Panc1 (cell line): Measurements from ENCODE around the gene MGAT5B. TPM values are rescaled to one million over a fixed set of nuclear protein-coding genes. Genes with fewer than 3 reads are reported as not detected.

Source experiments
- ATAC-seq: fragments of 200-7000 bp; cut with Tn5 transposase; 2 replicates; pipeline ENCODE4 v1.9.1; 2020; ENCODE audit warnings: mild to moderate bottlenecking, moderate library complexity
- BruUV-seq: library from RNA; stranded (reverse); fragments of 400-500 nt; replicated peaks from 2 replicates; lab custom pipeline; 2021; lab: Mats Ljungman, UMichigan
- CTCF ChIA-PET: fragments of 300-600 bp; sonication (Branson Sonifier 250); formaldehyde crosslinking; loops from one replicate; lab custom pipeline; 2022; ENCODE audit warnings: antibody characterized with exemption; lab: Charles Lee
- POLR2A ChIA-PET: fragments of 300-600 bp; sonication (Branson Sonifier 250); formaldehyde crosslinking; loops from one replicate; lab custom pipeline; 2022; ENCODE audit warnings: antibody characterized with exemption; lab: Charles Lee
- DNase-seq: peaks from one replicate; pipeline ENCODE4 v3.0.0-alpha.2; 2010; ENCODE audit warnings: low read depth, low spot score
- H3K27ac ChIP-seq: 2 replicates; pipeline ENCODE4 v1.5.1; 2011; ENCODE audit warnings: mild to moderate bottlenecking, low read length, inconsistent platforms
- H3K27me3 ChIP-seq: fragments of 200-500 bp; sonication (Bioruptor generic); 2 replicates; pipeline ENCODE4 v1.6.0; 2014; ENCODE audit warnings: low read length, inconsistent platforms; ENCODE audit not compliant: control insufficient read depth, insufficient read depth
- H3K36me3 ChIP-seq: fragments of 200-500 bp; sonication (Bioruptor generic); 2 replicates; pipeline ENCODE4 v1.5.1; 2014; ENCODE audit warnings: inconsistent platforms, mild to moderate bottlenecking, low read length, moderate library complexity; ENCODE audit not compliant: control insufficient read depth, insufficient read depth
- H3K4me1 ChIP-seq: 2 replicates; pipeline ENCODE4 v1.5.1; 2011; ENCODE audit warnings: inconsistent platforms, mild to moderate bottlenecking, low read length, moderate library complexity; ENCODE audit not compliant: control insufficient read depth, insufficient read depth
- H3K4me3 ChIP-seq, 2 experiments: 2 replicates each; pipeline ENCODE4 v1.5.1; 2011 to 2012; ENCODE audit warnings: low read depth in 2 of 2, low read length in 2 of 2, mild to moderate bottlenecking in 2 of 2, inconsistent platforms in 1 of 2, moderate library complexity in 1 of 2
- H3K9me3 ChIP-seq: fragments of 200-500 bp; sonication (Bioruptor generic); 2 replicates; pipeline ENCODE4 v1.5.1; 2014; ENCODE audit warnings: low read depth, mild to moderate bottlenecking, inconsistent platforms, low read length, moderate library complexity; ENCODE audit not compliant: control insufficient read depth, insufficient read depth
- CTCF ChIP-seq: fragments of 450-650 bp; IDR thresholded peaks from 2 replicates; pipeline ENCODE4 v1.5.1; 2017; ENCODE audit warnings: mild to moderate bottlenecking
- POLR2AphosphoS5 ChIP-seq: IDR thresholded peaks from 2 replicates; pipeline ENCODE4 v1.6.1; 2012; ENCODE audit warnings: mild to moderate bottlenecking, low read depth, low read length, moderate library complexity
- REST ChIP-seq, 2 experiments: IDR thresholded peaks; 2 replicates each; pipeline ENCODE4 v1.6.1; 2011 to 2012; ENCODE audit warnings: low read depth in 2 of 2, control low read depth in 1 of 2, low read length in 1 of 2, mild to moderate bottlenecking in 1 of 2, moderate library complexity in 1 of 2; ENCODE audit not compliant: insufficient read depth in 1 of 2
- SIN3A ChIP-seq: IDR thresholded peaks from 2 replicates; pipeline ENCODE4 v1.6.1; 2012; ENCODE audit warnings: low read depth, mild to moderate bottlenecking, low read length, moderate library complexity, borderline replicate concordance; ENCODE audit not compliant: insufficient read depth
- TCF7L2 ChIP-seq: IDR thresholded peaks from 2 replicates; pipeline ENCODE4 v1.6.1; 2011; ENCODE audit warnings: mild to moderate bottlenecking, low read depth, low read length, inconsistent platforms
- in situ Hi-C: cut with HindIII; loops from 2 replicates; pipeline ENCODE4 v1.10.0; 2016; ENCODE audit warnings: low sequenced_read_pairs, low pct_unique_long_range_greater_than_20kb
- intact Hi-C: fragments of 100-400 bp; cut with micrococcal nuclease; formaldehyde crosslinking; loops from one replicate; pipeline ENCODE4 v1.10.0; 2022; ENCODE audit not compliant: unreplicated experiment
- total RNA-seq: library from RNA; stranded (reverse); gene quantifications from one replicate; pipeline ENCODE4 v1.2.1, GENCODE V29; 2021; ENCODE audit not compliant: unreplicated experiment

The MGAT5B gene
- total RNA-seq, 1 experiment from 2014 or later, result 34.9 TPM

- DNase-seq, result no peak
- TF ChIP-seq REST (IDR thresholded peaks at IDR 0.05; ENCODE audit: insufficient read depth in 1 of 2, low read depth in 2 of 2, low read length in 1 of 2) (no peak), TCF7L2 (no peak), CTCF (no peak), POLR2AphosphoS5 (no peak), SIN3A (no peak)
- ATAC-seq, result peak; percentile 52; the same call in 1 of the 2 replicates
- ChIA-PET POLR2A (no interaction called here), CTCF (no interaction called here)
- no peaks in the 10 kb centered on the region for H3K36me3 ChIP-seq
- in situ Hi-C loops (no loop called here), intact Hi-C loops (no loop called here)
- no peaks in the 10 kb centered on the region for H3K9me3 ChIP-seq
- H3K27ac ChIP-seq, result no peak overlapping the region
- 0 out of 2 replicates have a peak, but pooled peaks cover 2% of the 10 kb centered on the region for H3K4me1 ChIP-seq
- BruUV-seq, result no TSS peak
- H3K27me3 ChIP-seq, result no peaks in the 10 kb centered on the region
- H3K4me3 ChIP-seq, result no peak overlapping the region
These were observed 115.0 kb downstream of the MGAT5B start for GRCh38 chr17:76983075-76983775.

- in situ Hi-C loops (no loop called here), intact Hi-C loops (no loop called here)
- Histone ChIP-seq H3K36me3 (no peaks in the 10 kb centered on the region), H3K4me3 (no peak overlapping the region), H3K4me1 (0 out of 2 replicates have a peak, but pooled peaks cover 2% of the 10 kb centered on the region), H3K9me3 (no peaks in the 10 kb centered on the region), H3K27me3 (no peaks in the 10 kb centered on the region), H3K27ac (no peak overlapping the region)
- no peak for TF ChIP-seq POLR2AphosphoS5
- no peak for TF ChIP-seq REST (IDR thresholded peaks at IDR 0.05; ENCODE audit: insufficient read depth in 1 of 2, low read depth in 2 of 2, low read length in 1 of 2)
- no peak for TF ChIP-seq SIN3A
- TF ChIP-seq TCF7L2, result no peak
- no peak for TF ChIP-seq CTCF
- no TSS peak for BruUV-seq
- ATAC-seq (no peak), DNase-seq (no peak)
- CTCF ChIA-PET, result interaction anchor here (0.7 kb wide), 1 partner anchor 79 kb away, joined by 3 read pairs; no protein-coding TSS in a partner anchor
- POLR2A ChIA-PET, result no interaction called here
These were observed 118.2 kb downstream of the MGAT5B start for GRCh38 chr17:76986365-76986764.
